IMR-90 (cell line): ENCODE results near the gene PTK6. TPM values are rescaled to one million over a fixed set of nuclear protein-coding genes. Genes with fewer than 3 reads are reported as not detected.

Experiments
- ATAC-seq: fragments of 200-7000 bp; cut with Tn5 transposase; 2 replicates; pipeline ENCODE4 v1.9.1; 2020; ENCODE audit warnings: low read depth, mild to moderate bottlenecking, moderate library complexity
- BruUV-seq: library from RNA; stranded (reverse); fragments of 400-500 nt; replicated peaks from 2 replicates; lab custom pipeline; 2021; lab: Mats Ljungman, UMichigan
- CTCF ChIA-PET: fragments of 300-600 bp; formaldehyde crosslinking; extraction: SDS; loops from one replicate; lab custom pipeline; 2021; ENCODE audit warnings: antibody characterized with exemption; lab: Yijun Ruan, JAX
- POLR2A ChIA-PET: fragments of 300-600 bp; sonication (Branson Sonifier 250); formaldehyde crosslinking; loops from one replicate; lab custom pipeline; 2022; ENCODE audit warnings: antibody characterized with exemption; ENCODE audit not compliant: unreplicated experiment; lab: Charles Lee
- DNase-seq: peaks from one replicate; pipeline ENCODE4 v3.0.0; 2013
- H2AFZ ChIP-seq: replicated peaks from 2 replicates; pipeline ENCODE3; 2013; ENCODE audit warnings: low read length, mild to moderate bottlenecking; ENCODE audit not compliant: poor library complexity
- H2AK5ac ChIP-seq: 2 replicates; pipeline ENCODE4 v1.6.1; 2013; ENCODE audit warnings: low read depth, low read length, inconsistent platforms
- H2AK9ac ChIP-seq: replicated peaks from 2 replicates; pipeline ENCODE3; 2013; ENCODE audit warnings: mild to moderate bottlenecking, low read depth, low read length, moderate library complexity; ENCODE audit not compliant: poor library complexity
- H2BK120ac ChIP-seq: 2 replicates; pipeline ENCODE4 v1.6.1; 2013; ENCODE audit warnings: low read depth, low read length, inconsistent platforms
- H2BK15ac ChIP-seq: 3 replicates; pipeline ENCODE4 v1.6.1; 2013; ENCODE audit warnings: low read depth, low read length, inconsistent platforms
- H2BK20ac ChIP-seq: 2 replicates; pipeline ENCODE4 v1.6.1; 2013; ENCODE audit warnings: low read depth, mild to moderate bottlenecking, inconsistent platforms, low read length, moderate library complexity
- H2BK5ac ChIP-seq: 2 replicates; pipeline ENCODE4 v1.6.1; 2013; ENCODE audit warnings: mild to moderate bottlenecking, low read depth, low read length, inconsistent platforms; ENCODE audit not compliant: poor library complexity, severe bottlenecking
- H3K14ac ChIP-seq: replicated peaks from 2 replicates; pipeline ENCODE4 v1.6.1; 2013; ENCODE audit warnings: low read depth, low read length, inconsistent platforms
- H3K18ac ChIP-seq: 2 replicates; pipeline ENCODE4 v1.6.1; 2013; ENCODE audit warnings: low read depth, low read length, control low read depth
- H3K23ac ChIP-seq: 2 replicates; pipeline ENCODE4 v1.6.1; 2013; ENCODE audit warnings: low read depth, low read length, inconsistent platforms
- H3K27ac ChIP-seq: 2 replicates; pipeline ENCODE4 v1.5.1; 2013; ENCODE audit warnings: mild to moderate bottlenecking, control low read depth, low read length; ENCODE audit not compliant: insufficient read depth
- H3K27me3 ChIP-seq: 2 replicates; pipeline ENCODE4 v1.6.1; 2013; ENCODE audit warnings: low read length; ENCODE audit not compliant: control insufficient read depth, insufficient read depth
- H3K36me3 ChIP-seq: 2 replicates; pipeline ENCODE4 v1.6.1; 2013; ENCODE audit warnings: low read length, mixed read lengths; ENCODE audit not compliant: control insufficient read depth, insufficient read depth
- H3K4ac ChIP-seq: 2 replicates; pipeline ENCODE4 v1.6.1; 2013; ENCODE audit warnings: low read depth, low read length, inconsistent platforms
- H3K4me1 ChIP-seq: 2 replicates; pipeline ENCODE4 v1.6.1; 2013; ENCODE audit warnings: low read length, mixed read lengths; ENCODE audit not compliant: control insufficient read depth, insufficient read depth
- H3K4me2 ChIP-seq: 2 replicates; pipeline ENCODE4 v1.6.1; 2013; ENCODE audit warnings: low read depth, mild to moderate bottlenecking, control low read depth, low read length, moderate library complexity
- H3K4me3 ChIP-seq: 2 replicates; pipeline ENCODE4 v1.5.1; 2013; ENCODE audit warnings: low read depth, mild to moderate bottlenecking, control low read depth, low read length, moderate library complexity; ENCODE audit not compliant: insufficient read depth
- H3K56ac ChIP-seq: 2 replicates; pipeline ENCODE4 v1.6.1; 2013; ENCODE audit warnings: low read length, inconsistent platforms; ENCODE audit not compliant: insufficient read depth; ENCODE audit errors: extremely low read depth
- H3K79me1 ChIP-seq, 2 experiments: 2 replicates each; pipeline ENCODE4 v1.6.1; 2013; ENCODE audit warnings: low read length in 2 of 2, inconsistent platforms in 1 of 2, low read depth in 1 of 2
- H3K9ac ChIP-seq: 2 replicates; pipeline ENCODE4 v1.6.1; 2013; ENCODE audit warnings: low read depth, low read length, control low read depth
- H3K9me1 ChIP-seq: 2 replicates; pipeline ENCODE4 v1.6.1; 2013; ENCODE audit warnings: low read length, inconsistent platforms; ENCODE audit not compliant: insufficient read depth
- H3K9me3 ChIP-seq: 2 replicates; pipeline ENCODE4 v1.6.1; 2013; ENCODE audit warnings: low read length; ENCODE audit not compliant: control insufficient read depth, insufficient read depth
- H4K20me1 ChIP-seq: 2 replicates; pipeline ENCODE4 v1.6.1; 2013; ENCODE audit warnings: low read length, inconsistent platforms; ENCODE audit not compliant: insufficient read depth
- H4K5ac ChIP-seq: 2 replicates; pipeline ENCODE4 v1.6.1; 2013; ENCODE audit warnings: mild to moderate bottlenecking, low read depth, low read length, control low read depth
- H4K8ac ChIP-seq, 2 experiments: 2 replicates each; pipeline ENCODE4 v1.6.1; 2013; ENCODE audit warnings: low read depth in 2 of 2, low read length in 2 of 2, control low read depth in 1 of 2, inconsistent platforms in 1 of 2
- H4K91ac ChIP-seq: 2 replicates; pipeline ENCODE4 v1.6.1; 2013; ENCODE audit warnings: low read depth, low read length, inconsistent platforms; ENCODE audit not compliant: insufficient read depth
- CEBPB ChIP-seq: IDR thresholded peaks from 2 replicates; pipeline ENCODE4 v1.6.1; 2012; ENCODE audit warnings: low read depth, low read length, improper control_type of control experiment
- FOS ChIP-seq: fragments of 150-350 bp; IDR thresholded peaks from 2 replicates; pipeline ENCODE4 v1.6.1; 2016; ENCODE audit warnings: low read depth, low read length
- MAFK ChIP-seq: IDR thresholded peaks from 2 replicates; pipeline ENCODE4 v1.6.1; 2012; ENCODE audit warnings: low read depth, low read length, improper control_type of control experiment
- MAZ ChIP-seq: IDR thresholded peaks from 2 replicates; pipeline ENCODE4 v1.6.1; 2012; ENCODE audit warnings: low read depth, mild to moderate bottlenecking, low read length, improper control_type of control experiment, moderate library complexity, borderline replicate concordance
- NFE2L2 ChIP-seq: fragments of 150-350 bp; IDR thresholded peaks from 2 replicates; pipeline ENCODE4 v1.6.1; 2016; ENCODE audit warnings: low read depth, mild to moderate bottlenecking, low read length
- POLR2A ChIP-seq: IDR thresholded peaks from 2 replicates; pipeline ENCODE4 v1.6.1; 2012; ENCODE audit warnings: mild to moderate bottlenecking, low read depth, low read length
- RCOR1 ChIP-seq: IDR thresholded peaks from 2 replicates; pipeline ENCODE4 v1.6.1; 2012; ENCODE audit warnings: mild to moderate bottlenecking, low read length, improper control_type of control experiment; ENCODE audit not compliant: insufficient replicate concordance
- WGBS, 2 experiments: methylation state at CpG; one replicate each; pipeline versions ENCODE4 v1.1.5 to v1.1.7; 2013; ENCODE audit warnings: missing lambda C conversion rate in 2 of 2; ENCODE audit not compliant: insufficient read length in 1 of 2; ENCODE audit errors: extremely low coverage in 2 of 2; 5-methylcytosine and 5-hydroxymethylcytosine counted together
- dilution Hi-C: fragments of 300-500 bp; cut with HindIII; formaldehyde crosslinking; loops from one replicate; pipeline ENCODE4 v1.14.3; 2018; ENCODE audit warnings: low sequenced_read_pairs; ENCODE audit not compliant: unreplicated experiment
- in situ Hi-C: fragments of 300-500 bp; cut with MboI; formaldehyde crosslinking; loops from 3 replicates; pipeline ENCODE4 v1.14.3; 2019; ENCODE audit warnings: low sequenced_read_pairs, inconsistent platforms, mixed read lengths
- intact Hi-C: fragments of 100-400 bp; cut with micrococcal nuclease; formaldehyde crosslinking; loops from 2 replicates; pipeline ENCODE4 v1.10.0; 2022
- polyA plus RNA-seq, 3 experiments: library from polyadenylated mRNA; depleted of rRNA; stranded (reverse); fragments of >200 nt; gene quantifications; 2 replicates each; pipeline ENCODE4 v1.2.3, GENCODE V29; 2012; ENCODE audit warnings: low replicate concordance in 1 of 3
- total RNA-seq: library from RNA; depleted of rRNA; stranded (reverse); fragments of >200 nt; gene quantifications from 2 replicates; pipeline ENCODE4 v1.2.3, GENCODE V29; 2012
- TF ChIP-seq, protein P1 (sequence below): fragments of 150-350 bp; IDR thresholded peaks from 2 replicates; pipeline ENCODE4 v1.6.1; 2016; ENCODE audit warnings: low read depth, mild to moderate bottlenecking, low read length, moderate library complexity, borderline replicate concordance

Gene PTK6
- total and polyA plus RNA-seq, 2 of the 4 experiments (the other 2 are of a cell fraction) = not detected

DNA sequence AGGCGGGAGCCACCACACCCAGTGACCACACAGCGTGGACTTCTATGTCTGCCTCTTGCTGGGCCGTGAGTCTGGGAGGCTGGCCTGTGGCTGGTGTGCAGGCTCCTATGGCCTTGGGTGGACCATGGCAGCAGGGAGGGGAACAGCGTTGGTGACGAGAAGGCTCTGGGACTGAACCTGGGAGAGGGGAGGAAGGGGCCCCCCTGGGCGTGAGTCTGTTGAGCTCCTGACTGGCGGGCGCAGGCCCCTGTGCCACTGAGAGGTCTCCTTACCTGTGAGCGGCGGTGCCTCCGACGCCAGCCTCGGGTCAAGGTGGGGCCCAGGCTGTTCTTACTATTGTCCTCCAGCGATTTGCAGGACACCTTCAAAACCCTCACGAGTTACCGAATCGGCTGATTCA lies 49.6 kb upstream of the PTK6 start:
- Histone ChIP-seq H3K4me2 (no peak overlapping the region), H2BK15ac (no peak overlapping the region), H3K36me3 (peaks cover 27% of the 10 kb centered on the region), H3K23ac (no peak overlapping the region), H3K4ac (no peak overlapping the region), H3K27ac (no peak overlapping the region), H3K4me1 (no peaks in the 10 kb centered on the region), H2BK20ac (no peak overlapping the region), H3K18ac (no peak overlapping the region), H4K8ac (no peak overlapping the region), H2AK9ac (no peak overlapping the region), H4K91ac (no peak overlapping the region), H2AFZ (no peak overlapping the region), H3K9ac (no peak overlapping the region), H2BK120ac (no peak overlapping the region), H3K4me3 (no peak overlapping the region), H4K20me1 (no peaks in the 10 kb centered on the region; the same call in none of the 2 replicates), H3K56ac (no peak overlapping the region), H3K9me1 (peaks cover 2% of the 10 kb centered on the region; the same call in 1 of the 2 replicates), H2AK5ac (no peak overlapping the region), H3K27me3 (no peaks in the 10 kb centered on the region), H3K14ac (no peak overlapping the region), H3K9me3 (no peaks in the 10 kb centered on the region), H4K5ac (no peak overlapping the region), H3K79me1 (peaks cover 0 to 4% of the 10 kb centered on the region in 2 experiments; a peak in 2 of 4 replicates), H2BK5ac (no peak overlapping the region)
- no TSS peak for BruUV-seq
- in situ Hi-C loops (no loop called here), dilution Hi-C loops (no loop called here), intact Hi-C loops (no loop called here)
- POLR2A ChIA-PET = no interaction called here
- ATAC-seq (no peak), DNase-seq (no peak)
- TF ChIP-seq, protein P1, sequence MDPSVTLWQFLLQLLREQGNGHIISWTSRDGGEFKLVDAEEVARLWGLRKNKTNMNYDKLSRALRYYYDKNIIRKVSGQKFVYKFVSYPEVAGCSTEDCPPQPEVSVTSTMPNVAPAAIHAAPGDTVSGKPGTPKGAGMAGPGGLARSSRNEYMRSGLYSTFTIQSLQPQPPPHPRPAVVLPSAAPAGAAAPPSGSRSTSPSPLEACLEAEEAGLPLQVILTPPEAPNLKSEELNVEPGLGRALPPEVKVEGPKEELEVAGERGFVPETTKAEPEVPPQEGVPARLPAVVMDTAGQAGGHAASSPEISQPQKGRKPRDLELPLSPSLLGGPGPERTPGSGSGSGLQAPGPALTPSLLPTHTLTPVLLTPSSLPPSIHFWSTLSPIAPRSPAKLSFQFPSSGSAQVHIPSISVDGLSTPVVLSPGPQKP = no peak
- no peak for TF ChIP-seq MAZ
- no peak for TF ChIP-seq FOS
- no peak for TF ChIP-seq MAFK
- no peak for TF ChIP-seq NFE2L2
- TF ChIP-seq POLR2A = no peak
- no peak for TF ChIP-seq CEBPB
- no peak for TF ChIP-seq RCOR1
- WGBS, 2 experiments = 92% methylated on average over 10 of the region's 17 CpGs; no CpG with 5 or more reads in 1 of the 2 experiments
- CTCF ChIA-PET = no interaction called here
